MCF 10A (cell line): ENCODE data around the gene LCN12. TPM values are rescaled to one million over a fixed set of nuclear protein-coding genes. Genes with fewer than 3 reads are reported as not detected.
A peak's percentile ranks its signal among the peaks of the same experiment; 100 is the strongest.

Experiments
- BruUV-seq: library from RNA; stranded (reverse); fragments of 400-500 nt; replicated peaks from 2 replicates; lab custom pipeline; 2021; lab: Mats Ljungman, UMichigan
- CTCF ChIA-PET: fragments of 300-600 bp; sonication (Branson Sonifier 250); formaldehyde crosslinking; extraction: SDS; loops from one replicate; lab custom pipeline; 2021; ENCODE audit warnings: antibody characterized with exemption, inconsistent platforms; lab: Yijun Ruan, JAX
- POLR2A ChIA-PET: fragments of 300-600, 350-650 bp; sonication (Branson Sonifier 250); formaldehyde crosslinking; extraction: SDS; loops from one replicate; lab custom pipeline; 2020; ENCODE audit warnings: antibody characterized with exemption, inconsistent platforms; lab: Yijun Ruan, JAX
- DNase-seq: peaks from one replicate; pipeline ENCODE4 v3.0.0-alpha.2; 2018; ENCODE audit not compliant: unreplicated experiment
- H3K27ac Mint-ChIP-seq: one replicate; pipeline ENCODE4 v1.8.0; 2022; ENCODE audit warnings: mild to moderate bottlenecking, low read depth, mixed read lengths; ENCODE audit not compliant: unreplicated experiment
- H3K27me3 Mint-ChIP-seq: one replicate; pipeline ENCODE4 v1.8.0; 2022; ENCODE audit warnings: mixed read lengths; ENCODE audit not compliant: insufficient read depth, unreplicated experiment
- H3K36me3 Mint-ChIP-seq: one replicate; pipeline ENCODE4 v1.8.0; 2022; ENCODE audit warnings: mild to moderate bottlenecking, moderate library complexity, mixed read lengths; ENCODE audit not compliant: insufficient read depth, unreplicated experiment
- H3K4me1 Mint-ChIP-seq: one replicate; pipeline ENCODE4 v1.8.0; 2022; ENCODE audit warnings: mixed read lengths; ENCODE audit not compliant: insufficient read depth, unreplicated experiment
- H3K4me3 Mint-ChIP-seq: one replicate; pipeline ENCODE4 v1.8.0; 2022; ENCODE audit warnings: mild to moderate bottlenecking, moderate library complexity, mixed read lengths; ENCODE audit not compliant: unreplicated experiment
- H3K9me3 Mint-ChIP-seq: one replicate; pipeline ENCODE4 v1.8.0; 2022; ENCODE audit warnings: mixed read lengths; ENCODE audit not compliant: unreplicated experiment
- CTCF ChIP-seq: fragments of 200-600 bp; IDR thresholded peaks from one replicate; pipeline ENCODE4 v1.8.0; 2022; ENCODE audit warnings: antibody characterized with exemption, mild to moderate bottlenecking; ENCODE audit not compliant: unreplicated experiment
- intact Hi-C: fragments of 100-400 bp; cut with micrococcal nuclease; formaldehyde crosslinking; loops from 2 replicates; pipeline ENCODE4 v1.14.1; 2022
- total RNA-seq: library from RNA; stranded (reverse); gene quantifications from 2 replicates; pipeline ENCODE4 v1.2.3, GENCODE V29; 2022

Gene LCN12
- total RNA-seq, 1 experiment from 2014 or later = 0.86 TPM

DNA sequence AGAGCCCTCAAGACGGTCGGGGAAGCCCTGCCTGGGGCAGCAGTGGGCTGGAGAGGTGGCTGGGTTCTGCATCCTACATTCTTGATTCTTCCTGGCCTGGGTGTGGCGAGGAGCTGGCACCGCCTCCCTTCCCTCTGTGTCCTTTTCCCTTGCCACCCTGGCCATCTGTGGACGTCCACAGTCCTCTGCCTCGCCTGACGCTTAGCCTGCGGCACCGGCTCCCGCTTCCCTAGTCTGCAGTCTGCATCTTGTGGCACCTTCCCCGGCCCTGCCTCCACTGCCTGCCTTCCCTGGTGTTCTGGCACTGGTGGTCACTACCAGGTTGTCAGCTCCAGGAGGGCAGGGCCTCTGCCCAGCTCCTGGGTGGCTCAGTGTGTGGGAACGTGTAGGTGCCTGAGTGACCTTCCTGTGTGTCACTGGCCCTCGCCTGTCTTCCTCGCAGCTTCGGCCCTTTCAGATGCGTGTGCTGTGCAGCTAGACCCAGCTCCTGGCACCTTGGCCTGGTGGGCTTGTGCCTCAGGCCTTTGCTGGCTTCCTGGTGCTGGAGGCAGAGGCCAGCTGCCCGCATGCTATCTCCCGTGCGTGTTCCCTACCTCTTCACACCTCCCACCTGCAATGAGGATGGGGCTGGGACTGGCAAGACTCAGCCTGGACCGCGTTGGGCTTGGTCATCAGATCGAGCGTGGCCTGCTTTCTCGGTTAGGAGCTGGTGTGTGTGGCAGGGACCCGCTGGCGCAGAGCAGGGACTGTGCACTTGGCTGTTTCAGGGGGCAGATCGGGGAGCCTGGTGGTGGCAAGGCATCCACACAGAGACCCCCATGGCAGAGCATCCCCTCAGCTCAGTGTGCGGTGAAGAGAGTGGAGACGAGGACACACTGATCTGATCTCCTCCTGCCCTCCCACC, 44.8 kb upstream of the LCN12 start:
- H3K4me3 Mint-ChIP-seq = no peak overlapping the region
- ChIA-PET CTCF (interaction anchor here (0.7 to 1.3 kb wide), 2 partner anchors 10 to 122 kb away, joined by 3 to 5 read pairs; no protein-coding TSS in a partner anchor), POLR2A (interaction anchor here (0.6 kb wide), 1 partner anchor 11 kb away, joined by 4 read pairs; no protein-coding TSS in a partner anchor)
- no peaks in the 10 kb centered on the region for H3K9me3 Mint-ChIP-seq
- TF ChIP-seq CTCF = no peak
- no peaks in the 10 kb centered on the region for H3K27me3 Mint-ChIP-seq
- intact Hi-C loops = no loop called here
- H3K36me3 Mint-ChIP-seq = peaks cover 57% of the 10 kb centered on the region
- BruUV-seq = no TSS peak
- no peak for DNase-seq
- no peaks in the 10 kb centered on the region for H3K4me1 Mint-ChIP-seq
- H3K27ac Mint-ChIP-seq = peak overlapping the region; percentile 35

- no peak overlapping the region for H3K27ac Mint-ChIP-seq
- DNase-seq = no peak
- no peaks in the 10 kb centered on the region for H3K27me3 Mint-ChIP-seq
- ChIA-PET CTCF (interaction anchor here (0.7 kb wide), 1 partner anchor 470 kb away, joined by 3 read pairs; no protein-coding TSS in a partner anchor), POLR2A (no interaction called here)
- no TSS peak for BruUV-seq
- no peak overlapping the region for H3K4me3 Mint-ChIP-seq
- no peaks in the 10 kb centered on the region for H3K9me3 Mint-ChIP-seq
- no peak for TF ChIP-seq CTCF
- intact Hi-C loops = no loop called here
- H3K36me3 Mint-ChIP-seq = peaks cover 53% of the 10 kb centered on the region
- no peaks in the 10 kb centered on the region for H3K4me1 Mint-ChIP-seq
Measured at GRCh38 chr9:136910197-136910900, 41.7 kb upstream of the LCN12 start.

GRCh38 chr9:136910901-136911245, 41.2 kb upstream of the LCN12 start:
- intact Hi-C loops = no loop called here
- no peaks in the 10 kb centered on the region for H3K27me3 Mint-ChIP-seq
- TF ChIP-seq CTCF = no peak
- ChIA-PET POLR2A (no interaction called here), CTCF (interaction anchor here (1.0 kb wide), 1 partner anchor 124 kb away, joined by 3 read pairs; no protein-coding TSS in a partner anchor)
- H3K4me3 Mint-ChIP-seq = no peak overlapping the region
- no peak overlapping the region for H3K27ac Mint-ChIP-seq
- no TSS peak for BruUV-seq
- no peaks in the 10 kb centered on the region for H3K9me3 Mint-ChIP-seq
- peaks cover 55% of the 10 kb centered on the region for H3K36me3 Mint-ChIP-seq
- DNase-seq = no peak
- H3K4me1 Mint-ChIP-seq = no peaks in the 10 kb centered on the region

- ChIA-PET POLR2A (no interaction called here), CTCF (no interaction called here)
- no TSS peak for BruUV-seq
- no peaks in the 10 kb centered on the region for H3K9me3 Mint-ChIP-seq
- no peak overlapping the region for H3K4me3 Mint-ChIP-seq
- DNase-seq = no peak
- H3K4me1 Mint-ChIP-seq = no peaks in the 10 kb centered on the region
- H3K27me3 Mint-ChIP-seq = no peaks in the 10 kb centered on the region
- intact Hi-C loops = no loop called here
- peaks cover 53% of the 10 kb centered on the region for H3K36me3 Mint-ChIP-seq
- TF ChIP-seq CTCF = no peak
- no peak overlapping the region for H3K27ac Mint-ChIP-seq
Measured at GRCh38 chr9:136913701-136914438, 38.2 kb upstream of the LCN12 start.
